Bronchus fibroblast of lung (primary cell): ENCODE data around the gene ROR1. TPM values are rescaled to one million over a fixed set of nuclear protein-coding genes. Genes with fewer than 3 reads are reported as not detected.

Experiments
- total RNA-seq: library from RNA; depleted of rRNA; stranded (reverse); fragments of >200 nt; gene quantifications from 2 replicates; pipeline ENCODE4 v1.2.3, GENCODE V29; 2015

ROR1 gene
- total RNA-seq, result 9.5 and 12.1 TPM in 2 replicates

DNA sequence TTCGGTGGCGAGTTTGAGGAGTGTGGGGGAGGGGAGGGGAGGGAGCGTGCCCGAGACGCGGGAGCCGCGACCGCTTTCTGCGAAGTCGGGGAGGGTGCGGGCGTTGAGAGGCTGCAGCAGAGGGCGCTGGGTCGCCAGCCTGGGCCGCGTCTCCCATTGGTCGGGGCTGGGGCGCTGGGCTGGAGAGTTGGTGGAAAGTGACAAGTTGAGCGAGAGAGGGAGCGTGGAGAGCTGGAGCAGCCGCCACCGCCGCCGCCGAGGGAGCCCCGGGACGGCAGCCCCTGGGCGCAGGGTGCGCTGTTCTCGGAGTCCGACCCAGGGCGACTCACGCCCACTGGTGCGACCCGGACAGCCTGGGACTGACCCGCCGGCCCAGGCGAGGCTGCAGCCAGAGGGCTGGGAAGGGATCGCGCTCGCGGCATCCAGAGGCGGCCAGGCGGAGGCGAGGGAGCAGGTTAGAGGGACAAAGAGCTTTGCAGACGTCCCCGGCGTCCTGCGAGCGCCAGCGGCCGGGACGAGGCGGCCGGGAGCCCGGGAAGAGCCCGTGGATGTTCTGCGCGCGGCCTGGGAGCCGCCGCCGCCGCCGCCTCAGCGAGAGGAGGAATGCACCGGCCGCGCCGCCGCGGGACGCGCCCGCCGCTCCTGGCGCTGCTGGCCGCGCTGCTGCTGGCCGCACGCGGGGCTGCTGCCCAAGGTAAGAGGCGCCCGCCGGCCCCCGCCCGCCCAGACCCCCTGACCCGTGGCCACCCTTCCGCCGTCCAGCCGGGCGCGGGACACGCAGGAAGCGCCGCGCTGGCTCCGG, at the start of gene ROR1:
TSS of gene ROR1 (plus strand) at position 203 of the 802 bp plus-strand sequence.

DNA sequence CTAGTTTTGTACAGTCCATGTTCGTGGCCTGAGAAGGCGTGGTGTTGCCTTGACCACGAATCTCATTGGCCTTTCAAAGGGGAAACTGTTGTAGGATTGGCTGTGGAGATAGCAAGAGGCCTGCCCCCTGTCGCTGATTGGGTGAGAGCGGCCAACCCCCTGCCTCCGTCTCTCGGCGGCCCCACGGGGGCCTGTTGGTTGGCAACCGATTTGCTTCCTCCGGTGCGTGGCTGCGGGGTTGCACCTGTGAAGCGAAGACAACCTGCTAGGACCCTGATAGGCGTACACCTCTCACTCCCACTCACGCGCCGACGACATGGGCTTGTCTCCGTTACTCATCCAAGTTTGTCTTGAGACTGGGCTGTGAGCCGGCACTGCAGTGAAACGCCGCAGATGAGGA, 429.6 kb downstream of the ROR1 start, which contains the start of gene UBE2U:
TSS of gene UBE2U (plus strand) at position 204 of the 400 bp plus-strand sequence. CDS start 428 bp downstream, outside the sequence.

Other genes with a start within 250 kb of the ROR1 start
- 53.2 and 54.0 TPM in 2 replicates for gene PGM1, start 180.6 kb upstream of the ROR1 start, total RNA-seq